HG03159 (cell line): Measurements from ENCODE around the gene ZNF391.
"Not testable (repeated sequence)": the region's sequence is repeated elsewhere in the genome, so short reads cannot be mapped to it uniquely, and the experiment has no call there.

Experiments
- ATAC-seq: cut with Tn5 transposase; IDR thresholded peaks from one replicate; pipeline ENCODE4 v1.9.1; 2021; ENCODE audit warnings: mild to moderate bottlenecking, moderate library complexity; ENCODE audit not compliant: unreplicated experiment

ZNF391 gene

GRCh38 chr6:27388293-27389197 is at the start of gene ZNF391:
ZNF391 (plus strand) TSS chr6:27388759; CDS start chr6:27400371, 11,612 bp downstream.
- peak; percentile 83 for ATAC-seq

DNA sequence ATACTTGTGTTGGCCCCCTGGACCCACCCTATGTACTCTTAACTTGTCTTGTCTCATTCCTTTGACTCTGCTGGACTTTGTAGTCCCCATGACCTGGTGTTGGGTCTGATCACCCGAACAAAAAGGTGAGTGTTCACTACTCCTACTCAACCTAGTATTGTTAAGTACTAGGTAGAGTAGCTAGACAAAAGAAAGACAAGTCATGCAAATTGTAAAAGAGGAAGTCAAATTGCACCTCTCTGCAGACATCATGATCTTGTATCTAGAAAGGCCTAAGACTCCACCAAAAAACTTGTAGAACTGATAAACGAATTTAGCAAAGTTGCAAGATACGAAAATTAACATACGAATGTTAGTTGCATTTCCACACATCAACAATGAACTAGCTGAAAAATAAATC is 35.7 kb upstream of the ZNF391 start:
- no peak for ATAC-seq

- no peak for ATAC-seq
Observed at GRCh38 chr6:27358786-27359185, 29.8 kb upstream of the ZNF391 start.

DNA sequence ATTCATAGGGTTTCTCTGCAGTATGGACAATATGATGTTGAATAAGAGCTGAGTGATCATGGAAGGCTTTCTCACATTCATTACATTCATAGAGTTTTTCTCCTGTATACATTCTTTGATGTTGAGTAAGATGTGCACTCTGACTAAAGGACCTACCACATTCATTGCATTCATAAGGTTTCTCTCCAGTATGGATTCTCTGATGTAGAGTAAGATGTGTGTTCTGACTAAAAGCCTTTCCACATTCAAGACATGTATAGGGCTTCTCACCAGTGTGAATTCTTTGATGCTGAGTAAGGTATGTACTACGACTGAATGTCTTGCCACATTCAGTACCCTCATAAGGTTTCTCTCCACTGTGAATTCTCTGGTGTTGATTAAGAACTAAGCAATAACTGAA is 29.3 kb upstream of the ZNF391 start:
- ATAC-seq = no peak

DNA sequence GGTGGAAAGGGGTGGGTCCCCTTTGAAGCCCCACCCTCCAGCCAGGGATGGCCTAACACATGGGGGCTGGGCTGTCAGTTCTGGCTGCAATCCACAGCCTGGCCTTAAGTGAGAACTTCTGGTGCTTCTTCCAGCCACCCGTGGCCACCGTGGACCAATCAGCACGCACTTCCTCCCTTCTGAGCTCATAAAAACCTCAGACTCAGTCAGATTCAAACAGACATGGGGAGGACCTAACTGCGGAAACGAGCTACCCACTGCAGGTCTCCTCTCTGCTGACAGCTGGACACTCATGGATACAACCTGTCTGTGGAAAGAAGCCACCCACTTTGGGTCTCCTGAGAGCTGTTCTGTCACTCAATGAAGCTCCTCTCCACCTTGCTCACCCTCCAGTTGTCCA is 20.4 kb upstream of the ZNF391 start:
- no peak for ATAC-seq

DNA sequence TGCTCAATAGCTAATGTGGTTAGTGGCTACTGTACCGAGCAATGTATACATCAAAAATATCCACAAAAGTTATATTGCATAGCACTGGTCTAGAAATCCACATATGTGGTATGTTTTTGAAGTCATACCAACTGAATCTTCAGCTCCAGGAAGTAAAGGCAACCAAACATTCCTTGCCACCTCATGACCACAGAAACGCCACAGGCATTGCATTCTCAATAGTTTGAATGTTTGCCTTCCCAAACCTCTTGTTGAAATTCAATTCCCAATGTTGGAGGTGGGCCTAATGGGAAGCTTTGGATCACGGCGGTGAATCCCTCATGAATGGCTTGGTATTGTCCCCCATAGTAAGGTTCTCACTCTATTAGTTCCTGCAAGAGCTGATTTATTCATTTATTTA is 18.2 kb upstream of the ZNF391 start:
- ATAC-seq = no peak

- peak; percentile 79 for ATAC-seq
Observed at GRCh38 chr6:27374824-27375612, 13.5 kb upstream of the ZNF391 start.

- no peak for ATAC-seq
Observed at GRCh38 chr6:27375613-27376079, 12.9 kb upstream of the ZNF391 start.

GRCh38 chr6:27378406-27378805 is 10.2 kb upstream of the ZNF391 start:
- not testable (repeated sequence) for ATAC-seq

- ATAC-seq = not testable (repeated sequence)
Observed at GRCh38 chr6:27381001-27381400, 7.6 kb upstream of the ZNF391 start.

- no peak for ATAC-seq
Observed at GRCh38 chr6:27383011-27383410, 5.5 kb upstream of the ZNF391 start.

DNA sequence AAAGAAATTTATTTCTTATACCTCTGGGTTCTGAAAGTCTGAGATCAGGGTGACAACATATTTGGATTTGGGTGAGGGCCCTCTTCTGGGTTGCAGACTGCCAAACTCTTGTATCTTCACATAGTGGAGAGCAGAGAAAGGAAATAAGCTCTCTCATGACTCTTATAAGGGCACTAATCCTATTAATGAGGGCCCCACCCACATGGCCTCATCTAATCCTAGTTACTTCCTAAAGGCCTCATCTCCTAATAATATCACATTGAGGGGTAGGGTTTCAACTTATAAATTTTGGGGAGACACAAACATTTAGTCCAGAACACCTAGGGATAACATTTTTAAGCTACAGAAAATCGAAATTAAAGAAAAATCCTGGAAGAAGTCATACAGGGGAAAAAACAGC is 5.1 kb upstream of the ZNF391 start:
- ATAC-seq = no peak

- no peak for ATAC-seq
Observed at GRCh38 chr6:27392623-27393022, 4.1 kb downstream of the ZNF391 start.

- no peak for ATAC-seq
Observed at GRCh38 chr6:27394073-27394472, 5.5 kb downstream of the ZNF391 start.

GRCh38 chr6:27400877-27401642 is 12.5 kb downstream of the ZNF391 start:
- ATAC-seq = no peak

GRCh38 chr6:27406085-27406484 is 17.5 kb downstream of the ZNF391 start:
- no peak for ATAC-seq

GRCh38 chr6:27407153-27407814 is 18.7 kb downstream of the ZNF391 start:
- no peak for ATAC-seq

GRCh38 chr6:27414300-27414699 is 25.7 kb downstream of the ZNF391 start:
- no peak for ATAC-seq

GRCh38 chr6:27414996-27415395 is 26.4 kb downstream of the ZNF391 start:
- ATAC-seq = no peak

DNA sequence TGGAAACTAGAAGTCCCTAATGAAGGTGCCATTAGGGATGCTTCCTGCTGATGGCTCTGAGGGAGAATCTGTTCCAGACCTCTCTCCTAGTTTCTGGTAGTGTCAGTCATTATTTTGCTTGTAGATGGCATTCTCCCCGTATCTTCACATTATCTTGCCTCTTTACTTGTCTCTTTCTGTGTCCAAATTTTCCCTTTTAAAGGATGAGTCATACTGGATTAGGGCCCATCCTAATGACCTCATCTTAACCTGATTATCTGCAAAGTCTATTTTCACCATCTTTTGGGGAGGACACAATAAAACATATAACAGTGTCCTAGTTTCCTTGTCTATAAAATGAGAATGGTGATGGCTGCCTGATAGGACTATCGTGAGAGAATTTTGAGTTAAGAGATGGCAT is 27.3 kb downstream of the ZNF391 start:
- ATAC-seq = no peak

GRCh38 chr6:27419363-27419762 is 30.8 kb downstream of the ZNF391 start:
- no peak for ATAC-seq
